Stimulated activated CD4-positive, alpha-beta T cell treated with anti-CD3 and anti-CD28 coated beads, Interleukin-4, amount 100 ng/mL, for 24 hours (primary cell): ENCODE results near the gene TNS1.

Experiments
- DNase-seq: peaks from one replicate; pipeline ENCODE4 v3.0.0-alpha.2; 2020

The TNS1 gene

GRCh38 chr2:217842017-217842416 lies 160.8 kb downstream of the TNS1 start:
- DNase-seq, result no peak

DNA sequence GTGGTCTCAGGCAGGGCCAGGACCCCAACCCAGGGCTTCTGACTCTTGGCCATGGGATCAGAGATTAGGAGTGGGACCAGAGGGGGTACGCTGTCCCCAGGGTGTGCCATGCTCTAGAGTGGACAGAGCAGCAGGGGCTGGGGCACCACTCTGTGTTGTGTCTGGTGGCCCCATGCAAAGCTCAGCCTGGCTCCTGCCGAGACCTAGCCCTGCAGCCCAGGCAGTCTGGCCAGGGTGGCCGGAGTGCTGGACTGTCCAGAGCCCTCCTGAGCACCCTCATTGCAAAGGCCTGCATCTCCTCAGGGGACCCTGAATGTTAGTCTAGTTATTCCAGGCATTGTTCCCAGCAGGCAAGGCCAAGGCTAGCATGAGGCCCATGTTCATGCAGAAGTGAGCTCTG lies 162.3 kb downstream of the TNS1 start:
- no peak for DNase-seq

GRCh38 chr2:217839750-217840107 lies 163.1 kb downstream of the TNS1 start:
- DNase-seq, result no peak

- DNase-seq, result no peak
These were observed 163.6 kb downstream of the TNS1 start for GRCh38 chr2:217839073-217839749.

GRCh38 chr2:217838409-217838831 lies 164.4 kb downstream of the TNS1 start:
- DNase-seq, result no peak

GRCh38 chr2:217837530-217837929 lies 165.3 kb downstream of the TNS1 start:
- DNase-seq, result no peak

GRCh38 chr2:217836901-217837491 lies 165.8 kb downstream of the TNS1 start:
- DNase-seq, result no peak

DNA sequence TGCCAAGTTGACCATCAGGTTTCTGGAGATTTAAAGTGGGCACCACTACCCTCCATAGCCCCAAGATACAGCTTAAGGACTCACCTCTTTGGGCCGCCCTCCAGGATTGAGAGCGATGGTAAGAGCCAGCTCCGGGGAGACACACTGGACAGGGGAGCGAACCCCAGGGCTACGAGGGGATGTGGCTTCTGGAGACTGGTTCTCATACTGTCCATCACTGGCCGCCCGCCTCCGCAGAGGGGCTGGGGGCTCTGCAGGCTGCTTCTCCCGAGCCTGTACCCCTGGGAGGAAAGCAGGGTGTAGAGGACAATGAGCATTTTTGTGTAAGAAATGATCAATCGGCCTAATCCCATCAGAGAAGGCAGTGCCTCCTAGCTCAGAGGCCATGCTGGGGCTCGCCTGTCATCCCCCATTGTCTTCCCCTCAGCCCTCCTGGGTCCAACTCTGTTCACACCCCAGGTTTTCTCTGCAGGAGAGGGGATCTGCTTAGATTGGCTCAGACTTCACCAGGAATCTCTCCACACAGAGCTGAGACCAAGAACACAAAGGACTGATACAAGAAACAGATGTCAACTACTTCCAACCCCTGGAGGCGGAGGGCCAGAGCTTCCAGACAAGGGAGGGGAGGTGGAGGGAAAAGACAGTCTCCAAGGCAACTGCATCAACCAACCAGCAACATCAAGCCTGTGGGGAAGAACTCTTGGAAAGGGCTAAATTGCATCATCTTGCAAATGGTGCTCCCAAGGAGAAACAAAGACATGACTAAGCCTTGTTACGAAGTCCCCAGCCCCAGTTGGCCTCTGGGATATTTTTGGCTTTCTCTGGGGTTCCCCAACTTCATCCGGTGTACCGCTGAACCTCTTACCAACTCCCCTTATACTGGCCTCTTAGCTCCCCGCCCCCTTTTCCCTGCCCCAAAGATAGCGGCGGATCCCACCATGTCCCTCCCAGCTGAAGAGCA lies 166.6 kb downstream of the TNS1 start:
- no peak for DNase-seq

DNA sequence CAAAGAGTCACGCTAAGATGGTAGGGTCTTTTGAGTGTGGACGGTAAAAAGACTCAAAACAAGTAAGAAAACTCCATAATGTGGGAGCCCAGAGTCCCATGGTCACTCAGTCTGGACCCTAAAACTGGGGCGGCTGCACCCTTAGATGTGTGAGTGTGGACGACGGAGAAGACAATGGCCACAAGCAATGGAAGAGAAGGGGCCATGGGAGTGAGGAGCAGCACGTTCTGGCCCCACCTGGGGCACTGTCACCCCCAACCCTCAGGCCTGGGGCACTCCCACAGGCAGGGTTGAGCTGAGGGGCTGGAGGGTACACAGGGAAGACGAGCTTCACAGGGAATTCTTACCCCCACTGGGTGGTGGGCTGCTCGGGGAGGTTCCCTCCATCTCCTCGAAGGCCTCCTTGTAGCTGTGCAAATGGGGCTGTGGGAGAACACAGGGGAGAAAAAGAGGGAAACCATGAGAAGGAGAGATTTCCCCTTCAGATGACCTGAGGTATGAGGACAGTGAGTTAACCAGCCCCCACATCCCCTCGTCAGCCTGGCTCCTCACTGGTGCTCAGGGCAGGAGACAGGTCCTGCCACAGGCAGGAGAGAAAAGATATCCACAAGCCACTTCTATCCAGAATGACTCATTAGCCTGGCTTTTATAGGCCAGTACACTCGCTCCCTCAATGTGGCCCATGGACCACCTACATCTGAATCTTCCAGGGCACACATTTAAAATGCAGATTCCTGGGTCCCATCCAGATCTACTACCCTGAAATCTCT lies 167.9 kb downstream of the TNS1 start:
- no peak for DNase-seq

GRCh38 chr2:217834057-217834620 lies 168.7 kb downstream of the TNS1 start:
- no peak for DNase-seq

GRCh38 chr2:217833439-217833838 lies 169.4 kb downstream of the TNS1 start:
- no peak for DNase-seq

GRCh38 chr2:217832987-217833386 lies 169.8 kb downstream of the TNS1 start:
- DNase-seq, result no peak

DNA sequence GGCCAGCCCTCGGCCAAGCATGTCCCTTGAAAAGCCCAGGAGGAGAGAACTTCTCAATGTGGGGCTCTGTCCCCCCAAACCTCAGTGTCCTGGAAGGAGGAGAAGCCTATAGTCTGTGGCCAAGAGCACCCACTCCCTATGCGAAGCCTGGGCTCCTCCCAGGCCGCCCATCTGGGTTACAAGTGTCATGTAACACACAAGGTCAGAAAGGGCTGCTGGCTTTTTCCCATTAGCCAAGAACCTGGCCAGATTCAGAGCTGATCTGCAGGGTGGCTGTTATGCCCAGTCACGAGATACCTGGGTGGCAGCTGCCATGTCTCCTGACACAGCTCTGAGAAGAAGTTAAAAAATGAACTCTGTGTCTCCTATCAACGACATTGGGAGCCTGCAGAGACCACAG lies 170.7 kb downstream of the TNS1 start:
- DNase-seq, result no peak

DNA sequence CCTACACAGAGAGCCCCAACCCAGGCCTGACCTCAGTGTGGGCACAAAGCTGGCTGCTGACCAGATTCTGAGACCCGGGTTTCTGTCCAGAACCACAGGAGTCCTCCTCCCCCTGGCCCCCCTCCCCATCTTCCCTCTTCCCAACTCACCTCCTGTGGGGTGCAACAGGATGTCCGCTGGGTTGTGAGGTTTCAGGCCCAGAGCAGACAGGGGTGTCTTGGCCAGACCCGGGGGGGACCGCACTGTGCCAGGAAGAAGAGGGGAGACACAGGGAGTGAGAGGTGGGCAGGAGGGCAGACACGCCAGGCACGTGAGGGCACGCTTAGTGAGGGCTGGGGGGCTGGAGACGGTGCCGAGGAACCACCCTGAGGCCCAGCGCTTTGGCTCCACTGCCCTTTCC lies 171.5 kb downstream of the TNS1 start:
- DNase-seq, result no peak

- DNase-seq, result no peak
These were observed 172.0 kb downstream of the TNS1 start for GRCh38 chr2:217830807-217831206.

- DNase-seq, result no peak
These were observed 172.7 kb downstream of the TNS1 start for GRCh38 chr2:217830061-217830460.

DNA sequence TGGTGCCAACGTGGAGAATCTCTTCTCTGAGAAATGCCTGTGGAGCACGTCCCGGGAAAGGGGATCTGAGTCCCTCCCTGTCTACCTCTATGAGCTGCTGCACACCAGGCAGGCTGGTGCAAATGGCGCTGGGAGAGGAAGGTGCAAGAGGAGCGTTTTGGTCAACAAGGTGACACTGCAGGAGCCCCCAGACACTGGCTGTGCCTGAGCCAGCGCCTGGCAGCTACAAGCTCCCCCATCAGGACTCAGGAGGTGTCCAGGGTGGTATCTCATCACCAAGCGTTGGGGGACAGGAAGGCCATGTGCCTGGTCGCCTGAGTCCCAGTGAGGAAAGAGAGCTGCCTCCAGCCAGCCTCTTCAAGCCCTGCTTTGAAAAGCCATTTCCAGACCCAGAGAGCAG lies 173.4 kb downstream of the TNS1 start:
- no peak for DNase-seq

DNA sequence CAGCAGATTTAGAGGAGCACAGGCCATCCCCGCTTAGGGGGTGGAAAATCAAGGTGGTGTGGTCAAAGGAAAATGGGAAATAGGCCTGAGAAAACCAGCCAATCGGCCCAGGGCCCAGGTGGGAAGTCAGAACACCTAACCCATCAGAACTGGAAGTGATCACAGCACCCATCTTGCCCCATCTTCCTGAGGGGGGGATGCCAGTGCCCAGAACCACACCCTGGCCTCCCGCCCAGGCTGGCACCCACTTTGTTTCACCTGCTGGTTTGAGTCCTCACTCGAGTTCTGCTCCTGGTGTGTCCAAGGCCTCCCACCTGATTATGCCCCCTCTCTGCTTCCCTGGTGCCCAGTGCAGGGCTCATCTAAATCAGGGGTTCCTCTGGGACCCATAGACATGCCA lies 174.5 kb downstream of the TNS1 start:
- DNase-seq, result no peak

DNA sequence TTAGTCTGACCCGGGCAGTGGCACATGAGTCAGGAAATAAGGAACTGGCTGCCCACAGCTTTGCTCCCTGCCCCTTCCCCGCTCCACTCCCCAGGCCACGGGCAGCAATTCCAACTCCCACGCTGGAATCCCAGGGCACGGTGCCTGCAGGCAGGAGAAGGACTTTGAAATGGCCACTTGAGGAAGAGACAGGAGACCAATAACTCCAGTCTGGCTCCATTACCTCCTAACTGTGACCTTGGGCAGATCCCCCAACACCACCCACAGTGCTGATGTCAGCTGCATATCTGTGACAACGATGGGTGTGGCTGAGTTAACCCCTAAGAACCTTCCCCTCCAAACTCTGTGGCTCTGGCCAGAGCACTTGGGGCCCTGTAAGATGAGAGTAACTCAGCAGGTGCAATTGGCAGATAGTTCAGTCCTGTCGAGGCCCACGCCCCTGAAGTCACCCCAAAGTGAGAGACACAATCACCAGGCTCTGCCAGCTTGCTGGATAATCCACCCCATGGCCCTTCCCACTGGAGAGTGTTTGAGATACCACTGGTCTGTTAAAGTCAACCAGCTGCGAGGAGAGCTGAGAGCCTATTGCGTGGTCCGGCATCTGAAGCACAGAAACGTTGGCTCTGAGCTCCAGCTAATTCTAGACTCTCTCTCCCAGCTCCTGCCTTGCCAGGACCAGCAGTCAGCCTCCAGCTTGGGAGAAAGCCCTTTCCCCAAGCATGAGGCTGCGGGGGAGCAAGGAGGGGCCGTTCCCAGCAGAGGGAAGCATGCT lies 175.2 kb downstream of the TNS1 start:
- no peak for DNase-seq

DNA sequence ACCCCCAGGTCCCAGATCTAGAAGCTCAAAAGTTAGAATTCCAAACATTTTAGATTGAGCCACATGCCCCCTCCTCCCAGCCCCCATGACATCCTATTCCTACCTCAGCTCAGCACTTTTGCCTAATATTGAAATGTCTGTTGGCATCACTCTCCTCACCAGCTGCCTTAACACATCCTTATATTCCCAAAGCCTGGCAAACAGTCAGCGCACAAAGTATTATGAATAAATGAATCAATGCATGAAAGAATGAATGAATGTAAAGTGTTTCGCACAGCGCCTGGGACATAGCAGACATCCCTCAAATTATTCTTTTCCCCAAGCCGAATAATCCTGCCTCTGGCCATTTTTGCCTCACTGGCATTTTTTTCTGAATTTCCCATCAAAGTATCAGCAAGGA lies 175.8 kb downstream of the TNS1 start:
- DNase-seq, result no peak

- no peak for DNase-seq
These were observed 176.3 kb downstream of the TNS1 start for GRCh38 chr2:217826520-217826919.
